Ectodermal cell (in vitro differentiated cells): Measurements from ENCODE around the gene LAMTOR4.
A peak's percentile ranks its signal among the peaks of the same experiment; 100 is the strongest.
"Not testable (repeated sequence)": the region's sequence is repeated elsewhere in the genome, so short reads cannot be mapped to it uniquely, and the experiment has no call there.

Experiments
- H3K27ac ChIP-seq: 2 replicates; pipeline ENCODE4 v1.7.0; 2013; ENCODE audit warnings: mild to moderate bottlenecking, low read depth, low read length; ENCODE audit not compliant: insufficient read depth, poor library complexity, severe bottlenecking
- H3K27me3 ChIP-seq: 2 replicates; pipeline ENCODE4 v1.7.0; 2013; ENCODE audit warnings: mild to moderate bottlenecking, low read length; ENCODE audit not compliant: insufficient read depth, control insufficient read depth, poor library complexity, severe bottlenecking
- H3K36me3 ChIP-seq: one replicate; pipeline ENCODE4 v1.7.0; 2013; ENCODE audit warnings: low read length; ENCODE audit not compliant: control insufficient read depth, insufficient read depth
- H3K4me1 ChIP-seq: one replicate; pipeline ENCODE4 v1.7.0; 2013; ENCODE audit warnings: low read length; ENCODE audit not compliant: control insufficient read depth, insufficient read depth
- H3K4me3 ChIP-seq: 2 replicates; pipeline ENCODE4 v1.7.0; 2013; ENCODE audit warnings: low read depth, low read length, control low read depth; ENCODE audit not compliant: insufficient read depth
- H3K9me3 ChIP-seq: 2 replicates; pipeline ENCODE4 v1.7.0; 2013; ENCODE audit warnings: mild to moderate bottlenecking, low read length, moderate library complexity; ENCODE audit not compliant: control insufficient read depth
- WGBS, 2 experiments: methylation state at CpG; one replicate each; pipeline ENCODE4 v1.1.7; 2013; ENCODE audit warnings: missing lambda C conversion rate in 2 of 2; 5-methylcytosine and 5-hydroxymethylcytosine counted together

LAMTOR4 gene

GRCh38 chr7:100173806-100174495, 25.2 kb downstream of the LAMTOR4 start:
- Histone ChIP-seq H3K27me3 (peaks cover 19% of the 10 kb centered on the region), H3K9me3 (no peaks in the 10 kb centered on the region), H3K36me3 (peaks cover 4% of the 10 kb centered on the region), H3K4me3 (no peak overlapping the region), H3K4me1 (peaks cover 10% of the 10 kb centered on the region), H3K27ac (no peak overlapping the region)
- 91 to 92% methylated on average over 11 of the region's 11 CpGs for WGBS, 2 experiments

GRCh38 chr7:100174582-100174981, 25.9 kb downstream of the LAMTOR4 start:
- H3K27me3 ChIP-seq = peaks cover 19% of the 10 kb centered on the region
- H3K4me1 ChIP-seq = peaks cover 10% of the 10 kb centered on the region
- H3K27ac ChIP-seq = no peak overlapping the region
- no peaks in the 10 kb centered on the region for H3K9me3 ChIP-seq
- 96 to 97% methylated on average over 5 of the region's 5 CpGs for WGBS, 2 experiments
- peaks cover 4% of the 10 kb centered on the region for H3K36me3 ChIP-seq
- no peak overlapping the region for H3K4me3 ChIP-seq

GRCh38 chr7:100175296-100175935, 26.7 kb downstream of the LAMTOR4 start:
- peaks cover 4% of the 10 kb centered on the region for H3K36me3 ChIP-seq

GRCh38 chr7:100176096-100177044, 27.7 kb downstream of the LAMTOR4 start:
- WGBS, 2 experiments = 44 to 55% methylated on average over 12 to 14 of the region's 14 CpGs
- peak overlapping the region; percentile 36 for H3K27ac ChIP-seq

More at GRCh38 chr7:100175296-100175935, 26.7 kb downstream of the LAMTOR4 start:
- Histone ChIP-seq H3K4me1 (peaks cover 7% of the 10 kb centered on the region), H3K9me3 (no peaks in the 10 kb centered on the region), H3K27ac (no peak overlapping the region), H3K27me3 (peaks cover 18% of the 10 kb centered on the region), H3K4me3 (no peak overlapping the region)
- 93 to 94% methylated on average over 14 of the region's 14 CpGs for WGBS, 2 experiments

GRCh38 chr7:100177045-100178001, 28.6 kb downstream of the LAMTOR4 start, which contains the start of the genes GPC2 and STAG3:
TSS of gene GPC2 (minus strand) at chr7:100177381. CDS start at chr7:100177199, 182 bp downstream.
TSS of gene STAG3 (plus strand) at chr7:100177918. CDS start at chr7:100180557, 2,639 bp downstream.
- Histone ChIP-seq H3K9me3 (no peaks in the 10 kb centered on the region), H3K27me3 (no peaks in the 10 kb centered on the region), H3K36me3 (peaks cover 4% of the 10 kb centered on the region), H3K4me3 (peak within 1 kb of the TSS; percentile 96), H3K27ac (peak within 1 kb of the TSS; percentile 36), H3K4me1 (no peaks in the 10 kb centered on the region)
- WGBS, 2 experiments = 26% methylated on average over 78 of the region's 78 CpGs

More at GRCh38 chr7:100176096-100177044, 27.7 kb downstream of the LAMTOR4 start:
- peaks cover 8% of the 10 kb centered on the region for H3K27me3 ChIP-seq
- peak overlapping the region; percentile 96 for H3K4me3 ChIP-seq
- H3K4me1 ChIP-seq = no peaks in the 10 kb centered on the region
- H3K9me3 ChIP-seq = no peaks in the 10 kb centered on the region
- H3K36me3 ChIP-seq = peaks cover 4% of the 10 kb centered on the region

GRCh38 chr7:100180084-100180483, 31.4 kb downstream of the LAMTOR4 start:
- not testable (repeated sequence) for H3K4me1 ChIP-seq, H3K9me3 ChIP-seq, H3K4me3 ChIP-seq, H3K36me3 ChIP-seq, H3K27me3 ChIP-seq, H3K27ac ChIP-seq
- 94 to 98% methylated on average over 3 of the region's 3 CpGs for WGBS, 2 experiments

- WGBS, 2 experiments = 85 to 89% methylated on average over 5 to 6 of the region's 6 CpGs
- H3K4me3 ChIP-seq, H3K27ac ChIP-seq, H3K36me3 ChIP-seq, H3K27me3 ChIP-seq, H3K9me3 ChIP-seq, H3K4me1 ChIP-seq: not testable (repeated sequence)
Observed at GRCh38 chr7:100182616-100183015, 33.9 kb downstream of the LAMTOR4 start.

GRCh38 chr7:100183090-100183489, 34.4 kb downstream of the LAMTOR4 start:
- not testable (repeated sequence) for H3K27ac ChIP-seq, H3K4me1 ChIP-seq, H3K9me3 ChIP-seq, H3K36me3 ChIP-seq, H3K4me3 ChIP-seq, H3K27me3 ChIP-seq
- 89 to 92% methylated on average over 6 of the region's 6 CpGs for WGBS, 2 experiments

- H3K4me1 ChIP-seq = no peaks in the 10 kb centered on the region
- WGBS, 2 experiments = 83 to 85% methylated on average over 2 of the region's 2 CpGs
- H3K27me3 ChIP-seq = no peaks in the 10 kb centered on the region
- no peaks in the 10 kb centered on the region for H3K36me3 ChIP-seq
- no peak overlapping the region for H3K4me3 ChIP-seq
- no peaks in the 10 kb centered on the region for H3K9me3 ChIP-seq
- no peak overlapping the region for H3K27ac ChIP-seq
Observed at GRCh38 chr7:100185726-100186125, 37.0 kb downstream of the LAMTOR4 start.
